Endothelial cell of umbilical vein (primary cell): ENCODE data around the gene TLR9. TPM values are rescaled to one million over a fixed set of nuclear protein-coding genes. Genes with fewer than 3 reads are reported as not detected.

Experiments used
- BruUV-seq: library from RNA; stranded (reverse); fragments of 400-500 nt; replicated peaks from 2 replicates; lab custom pipeline; 2021; lab: Mats Ljungman, UMichigan
- CTCF ChIA-PET: fragments of 300-600, 350-600 bp; sonication (Branson Sonifier 250); formaldehyde crosslinking; loops from one replicate; lab custom pipeline; 2021; ENCODE audit warnings: antibody characterized with exemption, inconsistent platforms; lab: Charles Lee
- POLR2A ChIA-PET: fragments of 300-600, 350-600 bp; sonication (Branson Sonifier 250); formaldehyde crosslinking; loops from one replicate; lab custom pipeline; 2021; ENCODE audit warnings: antibody characterized with exemption, inconsistent platforms; lab: Charles Lee
- DNase-seq: peaks from one replicate; pipeline ENCODE4 v3.0.0-alpha.2; 2011; ENCODE audit warnings: low read depth, low spot score
- FAIRE-seq: peaks from 2 replicates; lab custom pipeline; 2011; peaks lifted over from hg19 to GRCh38; lab: Jason Lieb, UNC
- H2AFZ ChIP-seq: 2 replicates; pipeline ENCODE4 v1.6.0; 2012; ENCODE audit warnings: low read depth, low read length, control low read depth, inconsistent platforms
- H3K27ac ChIP-seq: 2 replicates; pipeline ENCODE4 v1.5.1; 2011; ENCODE audit warnings: low read depth, mild to moderate bottlenecking, control low read depth, low read length, moderate library complexity; ENCODE audit not compliant: insufficient read depth
- H3K27me3 ChIP-seq, 2 experiments: 2 replicates each; pipeline versions ENCODE4 v1.6.0 to v1.6.1; 2011; ENCODE audit warnings: low read length in 2 of 2, mixed read lengths in 1 of 2; ENCODE audit not compliant: control insufficient read depth in 2 of 2, insufficient read depth in 2 of 2
- H3K36me3 ChIP-seq, 2 experiments: 2 replicates in 1 of 2; 3 replicates in 1 of 2; pipeline ENCODE4 v1.5.1; 2011; ENCODE audit warnings: low read length in 2 of 2, mild to moderate bottlenecking in 1 of 2, moderate library complexity in 1 of 2; ENCODE audit not compliant: control insufficient read depth in 2 of 2, insufficient read depth in 2 of 2; ENCODE audit errors: extremely low read depth in 1 of 2
- H3K4me1 ChIP-seq: 3 replicates; pipeline ENCODE4 v1.5.1; 2011; ENCODE audit warnings: mild to moderate bottlenecking, low read length; ENCODE audit not compliant: control insufficient read depth, insufficient read depth; ENCODE audit errors: extremely low read depth
- H3K4me2 ChIP-seq: 2 replicates; pipeline ENCODE4 v1.6.1; 2011; ENCODE audit warnings: low read length, control low read depth, mixed read lengths; ENCODE audit not compliant: insufficient read depth
- H3K4me3 ChIP-seq, 3 experiments: fragments of 200-600 bp in 1 of 3; sonication (generic), shearing (Covaris generic) in 1 of 3; replicated peaks in 1 of 3; 2 replicates each; pipeline ENCODE4 v1.5.1; 2011 to 2016; ENCODE audit warnings: control low read depth in 3 of 3, low read length in 3 of 3, mild to moderate bottlenecking in 2 of 3, inconsistent platforms in 1 of 3, low read depth in 1 of 3, moderate library complexity in 1 of 3; ENCODE audit not compliant: insufficient read depth in 1 of 3
- H3K79me2 ChIP-seq: 2 replicates; pipeline ENCODE4 v1.6.0; 2012; ENCODE audit warnings: low read length, inconsistent platforms; ENCODE audit not compliant: control insufficient read depth, insufficient read depth
- H3K9ac ChIP-seq: replicated peaks from 2 replicates; pipeline ENCODE3; 2011; ENCODE audit warnings: low read length, control low read depth; ENCODE audit not compliant: insufficient read depth; ENCODE audit errors: extremely low read depth
- H3K9me1 ChIP-seq: replicated peaks from 3 replicates; pipeline ENCODE4 v1.6.0; 2011; ENCODE audit warnings: mild to moderate bottlenecking, low read length; ENCODE audit not compliant: control insufficient read depth, insufficient read depth; ENCODE audit errors: extremely low read depth
- H3K9me3 ChIP-seq: replicated peaks from 2 replicates; pipeline ENCODE4 v1.5.1; 2012; ENCODE audit warnings: low read length, inconsistent platforms; ENCODE audit not compliant: control insufficient read depth, insufficient read depth
- H4K20me1 ChIP-seq: replicated peaks from 2 replicates; pipeline ENCODE3; 2011; ENCODE audit warnings: mild to moderate bottlenecking, low read length; ENCODE audit not compliant: control insufficient read depth, insufficient read depth; ENCODE audit errors: extremely low read depth
- CTCF ChIP-seq, 2 donors: IDR thresholded peaks; 1 replicate in 1 of 2; 2 replicates in 1 of 2; pipeline ENCODE4 v1.5.1; 2011; ENCODE audit warnings: low read length in 2 of 2, mild to moderate bottlenecking in 2 of 2, moderate library complexity in 2 of 2, control low read depth in 1 of 2, inconsistent platforms in 1 of 2, low read depth in 1 of 2; ENCODE audit not compliant: insufficient read depth in 1 of 2; ENCODE audit errors: extremely low read depth in 1 of 2
- EZH2 ChIP-seq: IDR thresholded peaks from 2 replicates; pipeline ENCODE4 v1.6.1; 2012; ENCODE audit warnings: borderline replicate concordance, low read depth, mild to moderate bottlenecking, moderate library complexity, low read length, inconsistent platforms; ENCODE audit not compliant: severe bottlenecking
- FOS ChIP-seq: IDR thresholded peaks from 2 replicates; pipeline ENCODE4 v1.6.1; 2011; ENCODE audit warnings: mild to moderate bottlenecking, low read length, moderate library complexity, borderline replicate concordance; ENCODE audit not compliant: insufficient read depth
- GATA2 ChIP-seq: IDR thresholded peaks from 2 replicates; pipeline ENCODE4 v1.7.0; 2011; ENCODE audit warnings: low read depth, mild to moderate bottlenecking, moderate library complexity, mixed read lengths, low read length; ENCODE audit not compliant: insufficient read length, insufficient read depth
- JUN ChIP-seq: IDR thresholded peaks from 2 replicates; pipeline ENCODE4 v1.6.1; 2011; ENCODE audit warnings: borderline replicate concordance, low read depth; ENCODE audit not compliant: insufficient read length, insufficient read depth
- MAX ChIP-seq: IDR thresholded peaks from 2 replicates; pipeline ENCODE4 v1.6.1; 2011; ENCODE audit not compliant: insufficient read depth, insufficient read length
- MYC ChIP-seq: IDR thresholded peaks from one replicate; pipeline ENCODE4 v1.6.1; 2011; ENCODE audit warnings: mild to moderate bottlenecking, low read depth, low read length
- POLR2A ChIP-seq: IDR thresholded peaks from 2 replicates; pipeline ENCODE4 v1.6.1; 2012; ENCODE audit warnings: low read depth, mild to moderate bottlenecking, control low read depth, low read length
- POLR2AphosphoS5 ChIP-seq: IDR thresholded peaks from 2 replicates; pipeline ENCODE4 v1.6.1; 2012; ENCODE audit warnings: low read depth, mild to moderate bottlenecking, control low read depth, low read length, moderate library complexity; ENCODE audit not compliant: insufficient read depth
- dilution Hi-C: fragments of 300-500 bp; cut with MboI; formaldehyde crosslinking; loops from one replicate; pipeline ENCODE4 v1.15.0; 2019; ENCODE audit warnings: low sequenced_read_pairs; ENCODE audit not compliant: extremely low pct_ligation_motif_present
- intact Hi-C: fragments of 100-400 bp; cut with micrococcal nuclease; formaldehyde crosslinking; loops from one replicate; pipeline ENCODE4 v1.10.0; 2022
- polyA plus RNA-seq, 4 experiments: library from polyadenylated mRNA; depleted of rRNA in 3 of 4; stranded (reverse) in 3 of 4; unstranded in 1 of 4; fragments of >200 nt; gene quantifications; 2 replicates each; pipeline versions ENCODE4 v1.2.1 to v1.2.3, GENCODE V29; 2011 to 2012; ENCODE audit warnings: missing spikeins in 1 of 4
- total RNA-seq: library from RNA; stranded (reverse); gene quantifications from 2 replicates; pipeline ENCODE4 v1.2.3, GENCODE V29; 2021

TLR9 gene
- total and polyA plus RNA-seq, 2 donors (not counting 3 experiments of a cell fraction or from before 2014, with no cell fraction given) = not detected

GRCh38 chr3:52208556-52208955 is 16.9 kb downstream of the TLR9 start:
- H3K9me3 ChIP-seq = no peaks in the 10 kb centered on the region
- CTCF ChIA-PET = interaction anchor here (0.8 to 2.1 kb wide), 2 partner anchors 12 to 131 kb away, joined by 3 to 7 read pairs; no protein-coding TSS in a partner anchor
- no peak for FAIRE-seq

More at GRCh38 chr3:52208556-52208955, 16.9 kb downstream of the TLR9 start:
- no peak overlapping the region for H3K4me3 ChIP-seq
- BruUV-seq = no TSS peak
- no peaks in the 10 kb centered on the region for H3K9me1 ChIP-seq
- no peaks in the 10 kb centered on the region for H3K4me1 ChIP-seq
- H3K9ac ChIP-seq = no peak overlapping the region
- H3K79me2 ChIP-seq = no peaks in the 10 kb centered on the region
- no peak overlapping the region for H3K27ac ChIP-seq
- TF ChIP-seq CTCF (IDR thresholded peaks at IDR 0.05; ENCODE audit: extremely low read depth in 1 of 2, insufficient read depth in 1 of 2, low read depth in 1 of 2, low read length in 2 of 2) = no peak
- TF ChIP-seq GATA2 = no peak
- no peak for TF ChIP-seq JUN
- TF ChIP-seq MAX = no peak
- TF ChIP-seq MYC = no peak
- no peak for TF ChIP-seq POLR2A
- no peak for TF ChIP-seq EZH2
- TF ChIP-seq FOS = no peak
- no peak for TF ChIP-seq POLR2AphosphoS5
- intact Hi-C loops (no loop called here), dilution Hi-C loops (no loop called here)
- H3K27me3 ChIP-seq = no peaks in the 10 kb centered on the region
- no peak overlapping the region for H2AFZ ChIP-seq
- no peak overlapping the region for H3K4me2 ChIP-seq
- H4K20me1 ChIP-seq = no peaks in the 10 kb centered on the region
- POLR2A ChIA-PET = no interaction called here
- DNase-seq = no peak
- H3K36me3 ChIP-seq = peaks cover 45 to 59% of the 10 kb centered on the region in 2 experiments
